Loucy (cell line): Measurements from ENCODE around the gene RFC5.

Source experiments
- H2AFZ ChIP-seq: fragments of 200-600 bp; sonication (generic); 2 replicates; pipeline ENCODE4 v1.6.0; 2016; ENCODE audit warnings: antibody characterized with exemption, mild to moderate bottlenecking, low read length, moderate library complexity
- H3F3A ChIP-seq: fragments of 200-600 bp; 2 replicates; pipeline ENCODE4 v1.6.0; 2016; ENCODE audit warnings: antibody characterized with exemption, low read depth, mild to moderate bottlenecking
- H3K27me3 ChIP-seq: fragments of 200-600 bp; sonication (generic); 2 replicates; pipeline ENCODE4 v1.6.1; 2014; ENCODE audit warnings: low read length, mild to moderate bottlenecking; ENCODE audit not compliant: insufficient read depth, poor library complexity, severe bottlenecking
- H3K36me3 ChIP-seq: fragments of 200-600 bp; sonication (generic); 2 replicates; pipeline ENCODE4 v1.6.1; 2016; ENCODE audit warnings: low read length; ENCODE audit not compliant: insufficient read depth
- H3K4me1 ChIP-seq: fragments of 200-600 bp; sonication (generic); 2 replicates; pipeline ENCODE4 v1.5.1; 2014; ENCODE audit warnings: low read length, mild to moderate bottlenecking; ENCODE audit not compliant: insufficient read depth, poor library complexity, severe bottlenecking
- H3K4me2 ChIP-seq: fragments of 200-600 bp; sonication (generic); 2 replicates; pipeline ENCODE4 v1.6.0; 2014; ENCODE audit warnings: antibody characterized with exemption, low read length, low read depth, mild to moderate bottlenecking; ENCODE audit not compliant: poor library complexity, severe bottlenecking
- H3K4me3 ChIP-seq: fragments of 200-600 bp; sonication (generic); 2 replicates; pipeline ENCODE4 v1.5.1; 2014; ENCODE audit warnings: low read length, mild to moderate bottlenecking, mixed read lengths; ENCODE audit not compliant: poor library complexity, severe bottlenecking
- H3K79me2 ChIP-seq: fragments of 200-600 bp; sonication (generic); 2 replicates; pipeline ENCODE4 v1.6.1; 2014; ENCODE audit warnings: low read length; ENCODE audit not compliant: insufficient read depth
- H3K9ac ChIP-seq: fragments of 200-600 bp; sonication (generic); 2 replicates; pipeline ENCODE4 v1.6.0; 2014; ENCODE audit warnings: mild to moderate bottlenecking, low read depth, low read length, moderate library complexity; ENCODE audit not compliant: poor library complexity, severe bottlenecking
- H3K9me2 ChIP-seq: fragments of 200-600 bp; sonication (generic); replicated peaks from 2 replicates; pipeline ENCODE4 v1.6.1; 2016; ENCODE audit warnings: low read depth, low read length, mixed read lengths
- H3K9me3 ChIP-seq: fragments of 200-600 bp; sonication (generic); 2 replicates; pipeline ENCODE4 v1.6.1; 2014; ENCODE audit warnings: mild to moderate bottlenecking, antibody characterized with exemption, low read length, low read depth; ENCODE audit not compliant: insufficient read depth
- H4K20me1 ChIP-seq: fragments of 200-600 bp; sonication (generic); 2 replicates; pipeline ENCODE4 v1.6.0; 2014; ENCODE audit warnings: antibody characterized with exemption, low read length, mild to moderate bottlenecking; ENCODE audit not compliant: insufficient read depth, poor library complexity, severe bottlenecking
- CTCF ChIP-seq: fragments of 200-600 bp; sonication (generic); conservative IDR thresholded peaks from 2 replicates; pipeline ENCODE4 v1.5.1; 2014; ENCODE audit warnings: mild to moderate bottlenecking, antibody characterized with exemption, low read length
- EZH2phosphoT487 ChIP-seq: fragments of 200-600 bp; IDR thresholded peaks from 2 replicates; pipeline ENCODE4 v1.6.1; 2018; ENCODE audit warnings: antibody characterized with exemption, mild to moderate bottlenecking, moderate library complexity, borderline replicate concordance

RFC5 gene

GRCh38 chr12:118063576-118064391 lies 47.3 kb downstream of the RFC5 start:
- Histone ChIP-seq H3K4me3 (no peak overlapping the region), H3K9me3 (no peaks in the 10 kb centered on the region), H3F3A (0 out of 2 replicates have a peak, but pooled peaks cover 7% of the 10 kb centered on the region), H3K4me2 (peak overlapping the region; percentile 44), H3K36me3 (no peaks in the 10 kb centered on the region), H3K9me2 (no peaks in the 10 kb centered on the region), H3K4me1 (peaks cover 32% of the 10 kb centered on the region), H3K27me3 (no peaks in the 10 kb centered on the region), H3K9ac (peak overlapping the region; percentile 31), H3K79me2 (peaks cover 34% of the 10 kb centered on the region), H2AFZ (no peak overlapping the region), H4K20me1 (peaks cover 11% of the 10 kb centered on the region)
- TF ChIP-seq CTCF (no peak), EZH2phosphoT487 (no peak)

GRCh38 chr12:118064608-118065007 lies 48.1 kb downstream of the RFC5 start:
- peak overlapping the region; percentile 44 for H3K4me2 ChIP-seq
- no peak overlapping the region for H3K9ac ChIP-seq
- no peaks in the 10 kb centered on the region for H3K36me3 ChIP-seq
- no peak overlapping the region for H2AFZ ChIP-seq
- no peaks in the 10 kb centered on the region for H3K27me3 ChIP-seq
- H4K20me1 ChIP-seq = peaks cover 3% of the 10 kb centered on the region
- TF ChIP-seq EZH2phosphoT487 = no peak
- TF ChIP-seq CTCF = peak; percentile 59
- H3K79me2 ChIP-seq = peaks cover 25% of the 10 kb centered on the region; the same call in 1 of the 2 replicates
- no peaks in the 10 kb centered on the region for H3K9me3 ChIP-seq
- H3K4me1 ChIP-seq = peaks cover 25% of the 10 kb centered on the region
- 0 out of 2 replicates have a peak, but pooled peaks cover 7% of the 10 kb centered on the region for H3F3A ChIP-seq
- no peak overlapping the region for H3K4me3 ChIP-seq
- H3K9me2 ChIP-seq = no peaks in the 10 kb centered on the region

- H3K9ac ChIP-seq = no peak overlapping the region
- H3K36me3 ChIP-seq = no peaks in the 10 kb centered on the region
- H3K27me3 ChIP-seq = no peaks in the 10 kb centered on the region
- no peaks in the 10 kb centered on the region for H3K9me3 ChIP-seq
- no peaks in the 10 kb centered on the region for H4K20me1 ChIP-seq
- no peaks in the 10 kb centered on the region for H3K9me2 ChIP-seq
- no peak overlapping the region for H2AFZ ChIP-seq
- H3K4me3 ChIP-seq = no peak overlapping the region
- 0 out of 2 replicates have a peak, but pooled peaks cover 7% of the 10 kb centered on the region for H3F3A ChIP-seq
- peaks cover 19% of the 10 kb centered on the region; the same call in 1 of the 2 replicates for H3K79me2 ChIP-seq
- no peak overlapping the region for H3K4me2 ChIP-seq
- H3K4me1 ChIP-seq = peaks cover 17% of the 10 kb centered on the region
- TF ChIP-seq EZH2phosphoT487 (no peak), CTCF (no peak)
Observed at GRCh38 chr12:118065380-118065779, 48.9 kb downstream of the RFC5 start.
